GM19238 (cell line): Measurements from ENCODE around the gene TTC28.

Source experiments
- DNase-seq: peaks from one replicate; pipeline ENCODE4 v3.0.0; 2011; ENCODE audit warnings: low spot score; ENCODE audit not compliant: insufficient read length

The TTC28 gene

GRCh38 chr22:28442711-28443525 is 236.7 kb downstream of the TTC28 start:
- DNase-seq: no peak

- peak; percentile 67 for DNase-seq
These were observed 237.4 kb downstream of the TTC28 start for GRCh38 chr22:28442264-28442710.

- DNase-seq: no peak
These were observed 237.8 kb downstream of the TTC28 start for GRCh38 chr22:28441720-28442263.

- no peak for DNase-seq
These were observed 238.8 kb downstream of the TTC28 start for GRCh38 chr22:28440592-28441390.

GRCh38 chr22:28438183-28438768 is 241.4 kb downstream of the TTC28 start:
- DNase-seq: no peak

GRCh38 chr22:28435982-28436381 is 243.7 kb downstream of the TTC28 start:
- DNase-seq: no peak

GRCh38 chr22:28435140-28435768 is 244.4 kb downstream of the TTC28 start:
- DNase-seq: no peak

- DNase-seq: no peak
These were observed 249.1 kb downstream of the TTC28 start for GRCh38 chr22:28430466-28431025.

GRCh38 chr22:28429711-28430110 is 249.9 kb downstream of the TTC28 start:
- DNase-seq: no peak

- no peak for DNase-seq
These were observed 251.4 kb downstream of the TTC28 start for GRCh38 chr22:28428271-28428670.

GRCh38 chr22:28426346-28427132 is 253.1 kb downstream of the TTC28 start:
- DNase-seq: no peak

- no peak for DNase-seq
These were observed 254.4 kb downstream of the TTC28 start for GRCh38 chr22:28425211-28425610.

- no peak for DNase-seq
These were observed 255.1 kb downstream of the TTC28 start for GRCh38 chr22:28424427-28425080.

- DNase-seq: no peak
These were observed 259.7 kb downstream of the TTC28 start for GRCh38 chr22:28419919-28420318.

- no peak for DNase-seq
These were observed 261.6 kb downstream of the TTC28 start for GRCh38 chr22:28418008-28418407.

- DNase-seq: no peak
These were observed 262.2 kb downstream of the TTC28 start for GRCh38 chr22:28417431-28417830.

GRCh38 chr22:28414913-28415312 is 264.7 kb downstream of the TTC28 start:
- no peak for DNase-seq

- no peak for DNase-seq
These were observed 265.8 kb downstream of the TTC28 start for GRCh38 chr22:28413612-28414399.

- DNase-seq: no peak
These were observed 267.5 kb downstream of the TTC28 start for GRCh38 chr22:28412109-28412508.
